ACC112 (cell line): ENCODE data around the gene VPS51.

Source experiments
- H2AFZ ChIP-seq: fragments of 200-600 bp; sonication (generic); one replicate; pipeline ENCODE4 v1.6.0; 2017; ENCODE audit warnings: antibody characterized with exemption, low read length; ENCODE audit not compliant: unreplicated experiment
- H3K27ac ChIP-seq: fragments of 200-600 bp; sonication (generic); 2 replicates; pipeline ENCODE4 v1.5.1; 2014; ENCODE audit warnings: low read depth, mild to moderate bottlenecking, antibody characterized with exemption, low read length, moderate library complexity
- H3K27me3 ChIP-seq: fragments of 200-600 bp; sonication (generic); 2 replicates; pipeline ENCODE4 v1.6.1; 2014; ENCODE audit warnings: mild to moderate bottlenecking, antibody characterized with exemption, low read length, moderate library complexity, mixed read lengths; ENCODE audit not compliant: insufficient read depth
- H3K36me3 ChIP-seq: fragments of 200-600 bp; sonication (generic); 2 replicates; pipeline ENCODE4 v1.6.1; 2016; ENCODE audit warnings: mild to moderate bottlenecking, antibody characterized with exemption, low read length, moderate library complexity, mixed read lengths; ENCODE audit not compliant: insufficient read depth
- H3K4me1 ChIP-seq: fragments of 200-600 bp; sonication (generic); one replicate; pipeline ENCODE4 v1.6.1; 2016; ENCODE audit warnings: low read length, mixed read lengths; ENCODE audit not compliant: insufficient read depth, unreplicated experiment, control insufficient read depth
- H3K4me3 ChIP-seq: fragments of 200-600 bp; sonication (generic); 2 replicates; pipeline ENCODE4 v1.5.1; 2014; ENCODE audit warnings: mild to moderate bottlenecking, low read depth, low read length
- H3K79me2 ChIP-seq: fragments of 200-600 bp; sonication (generic); one replicate; pipeline ENCODE4 v1.6.0; 2016; ENCODE audit warnings: low read length; ENCODE audit not compliant: control insufficient read depth, unreplicated experiment, insufficient read depth

VPS51 gene

DNA sequence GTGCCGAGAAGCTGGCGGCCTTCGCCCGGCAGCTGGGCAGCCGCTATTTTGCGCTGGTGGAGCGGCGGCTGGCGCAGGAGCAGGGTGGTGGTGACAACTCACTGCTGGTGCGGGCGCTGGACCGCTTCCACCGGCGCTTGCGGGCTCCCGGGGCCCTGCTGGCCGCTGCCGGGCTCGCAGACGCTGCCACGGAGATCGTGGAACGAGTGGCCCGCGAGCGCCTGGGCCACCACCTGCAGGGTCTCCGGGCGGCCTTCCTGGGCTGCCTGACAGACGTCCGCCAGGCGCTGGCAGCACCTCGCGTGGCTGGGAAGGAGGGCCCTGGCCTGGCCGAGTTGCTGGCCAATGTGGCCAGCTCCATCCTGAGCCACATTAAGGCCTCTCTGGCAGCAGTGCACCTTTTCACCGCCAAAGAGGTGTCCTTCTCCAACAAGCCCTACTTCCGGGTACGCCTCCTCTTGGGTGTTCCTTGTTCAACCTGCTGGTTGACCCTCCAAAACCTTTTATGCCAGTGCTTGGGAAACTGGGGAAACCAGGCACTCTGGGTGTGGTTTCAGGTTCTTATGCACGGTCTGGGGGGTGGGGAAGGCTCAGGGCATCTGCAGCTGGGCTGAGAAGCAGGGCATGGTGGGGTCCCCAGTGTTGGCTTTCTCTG lies 12.6 kb downstream of the VPS51 start:
- no peaks in the 10 kb centered on the region for H3K36me3 ChIP-seq
- no peak overlapping the region for H3K4me3 ChIP-seq
- H3K4me1 ChIP-seq, result peaks cover 4% of the 10 kb centered on the region
- H3K79me2 ChIP-seq, result peaks cover 3% of the 10 kb centered on the region
- H2AFZ ChIP-seq, result no peak overlapping the region
- no peak overlapping the region for H3K27ac ChIP-seq
- H3K27me3 ChIP-seq, result no peaks in the 10 kb centered on the region

DNA sequence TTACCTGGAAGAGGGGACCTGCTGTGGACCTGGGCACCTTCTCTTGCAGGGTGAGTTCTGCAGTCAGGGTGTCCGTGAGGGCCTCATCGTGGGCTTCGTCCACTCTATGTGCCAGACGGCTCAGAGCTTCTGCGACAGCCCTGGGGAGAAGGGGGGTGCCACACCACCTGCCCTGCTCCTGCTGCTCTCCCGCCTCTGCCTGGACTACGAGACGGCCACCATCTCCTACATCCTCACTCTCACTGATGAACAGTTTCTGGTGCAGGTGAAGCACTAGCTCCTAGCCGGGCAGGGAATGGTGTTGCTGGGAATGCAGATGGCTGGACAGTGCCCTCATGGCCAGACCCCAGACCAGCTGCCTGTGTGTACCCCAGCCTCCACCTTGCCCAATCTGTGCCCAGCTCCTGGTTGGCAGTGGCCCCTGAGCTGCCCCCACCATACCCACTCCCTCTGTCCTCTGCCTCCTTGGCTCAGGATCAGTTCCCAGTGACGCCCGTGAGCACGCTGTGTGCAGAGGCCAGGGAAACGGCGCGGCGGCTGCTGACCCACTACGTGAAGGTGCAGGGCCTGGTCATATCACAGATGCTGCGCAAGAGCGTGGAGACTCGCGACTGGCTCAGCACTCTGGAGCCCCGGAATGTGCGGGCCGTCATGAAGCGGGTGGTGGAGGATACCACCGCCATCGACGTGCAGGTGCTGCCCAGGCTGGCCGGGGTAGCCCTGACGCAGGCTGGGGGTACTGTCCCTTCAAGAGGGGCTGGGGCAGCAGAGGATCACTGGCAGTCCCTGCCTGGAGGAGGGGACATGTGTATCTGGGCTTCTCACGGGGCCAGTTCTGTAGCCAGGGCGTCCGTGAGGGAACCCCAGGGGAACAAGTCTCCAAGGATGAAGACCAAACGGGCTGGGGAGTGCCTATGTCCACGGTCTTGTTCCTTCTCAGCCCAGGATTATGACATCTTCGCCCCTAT lies 13.5 kb downstream of the VPS51 start:
- Histone ChIP-seq H3K79me2 (no peaks in the 10 kb centered on the region), H3K36me3 (no peaks in the 10 kb centered on the region), H3K4me3 (no peak overlapping the region), H3K27ac (no peak overlapping the region), H3K4me1 (peaks cover 4% of the 10 kb centered on the region), H3K27me3 (no peaks in the 10 kb centered on the region), H2AFZ (no peak overlapping the region)

DNA sequence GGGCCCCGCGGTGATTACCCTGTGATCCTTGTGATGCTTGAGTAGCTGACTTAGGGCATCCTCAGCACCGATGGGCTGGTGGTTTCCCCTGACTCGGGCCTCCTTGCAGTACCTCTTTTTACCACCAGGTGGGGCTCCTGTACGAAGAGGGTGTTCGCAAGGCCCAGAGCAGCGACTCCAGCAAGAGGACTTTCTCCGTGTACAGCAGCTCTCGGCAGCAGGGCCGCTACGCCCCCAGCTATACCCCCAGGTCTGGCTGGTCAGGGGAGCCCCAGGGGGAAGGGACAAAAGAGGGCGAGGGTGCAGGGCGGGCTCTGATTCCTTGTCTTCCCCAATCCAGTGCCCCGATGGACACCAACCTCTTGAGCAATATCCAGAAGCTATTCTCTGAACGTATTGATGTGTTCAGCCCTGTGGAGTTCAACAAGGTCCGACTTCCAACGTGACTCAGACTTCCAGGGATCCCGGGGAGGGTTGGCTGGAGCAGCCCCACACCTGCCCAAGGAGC lies 14.4 kb downstream of the VPS51 start:
- Histone ChIP-seq H2AFZ (no peak overlapping the region), H3K27ac (no peak overlapping the region), H3K27me3 (no peaks in the 10 kb centered on the region), H3K36me3 (no peaks in the 10 kb centered on the region), H3K4me3 (peak overlapping the region; percentile 37; the same call in 1 of the 2 replicates), H3K4me1 (peaks cover 4% of the 10 kb centered on the region), H3K79me2 (no peaks in the 10 kb centered on the region)

DNA sequence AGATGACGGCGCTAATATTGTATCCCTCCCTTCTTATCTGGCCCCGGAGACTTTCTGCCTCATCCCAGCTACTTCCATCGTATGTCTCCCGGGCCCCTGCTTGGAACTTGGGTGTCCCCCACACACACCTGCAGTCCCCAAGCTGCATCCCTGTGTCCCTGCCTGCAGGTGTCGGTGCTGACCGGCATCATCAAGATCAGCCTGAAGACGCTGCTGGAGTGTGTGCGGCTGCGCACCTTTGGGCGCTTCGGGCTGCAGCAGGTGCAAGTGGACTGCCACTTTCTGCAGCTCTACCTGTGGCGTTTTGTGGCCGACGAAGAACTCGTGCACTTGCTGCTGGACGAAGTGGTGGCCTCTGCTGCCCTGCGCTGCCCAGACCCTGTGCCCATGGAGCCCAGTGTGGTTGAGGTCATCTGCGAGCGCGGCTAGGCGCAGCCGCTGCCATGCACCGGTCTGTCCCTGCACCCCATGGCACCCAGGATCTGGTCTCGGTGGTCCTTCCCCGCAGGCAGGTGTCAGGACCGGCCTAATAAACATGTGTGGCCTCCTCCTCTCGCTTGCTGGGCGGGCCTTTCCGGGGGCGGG lies 15.2 kb downstream of the VPS51 start:
- no peak overlapping the region for H3K27ac ChIP-seq
- H3K4me1 ChIP-seq, result peaks cover 8% of the 10 kb centered on the region
- no peak overlapping the region for H2AFZ ChIP-seq
- H3K36me3 ChIP-seq, result no peaks in the 10 kb centered on the region
- H3K4me3 ChIP-seq, result no peak overlapping the region
- H3K27me3 ChIP-seq, result no peaks in the 10 kb centered on the region
- H3K79me2 ChIP-seq, result peaks cover 5% of the 10 kb centered on the region

DNA sequence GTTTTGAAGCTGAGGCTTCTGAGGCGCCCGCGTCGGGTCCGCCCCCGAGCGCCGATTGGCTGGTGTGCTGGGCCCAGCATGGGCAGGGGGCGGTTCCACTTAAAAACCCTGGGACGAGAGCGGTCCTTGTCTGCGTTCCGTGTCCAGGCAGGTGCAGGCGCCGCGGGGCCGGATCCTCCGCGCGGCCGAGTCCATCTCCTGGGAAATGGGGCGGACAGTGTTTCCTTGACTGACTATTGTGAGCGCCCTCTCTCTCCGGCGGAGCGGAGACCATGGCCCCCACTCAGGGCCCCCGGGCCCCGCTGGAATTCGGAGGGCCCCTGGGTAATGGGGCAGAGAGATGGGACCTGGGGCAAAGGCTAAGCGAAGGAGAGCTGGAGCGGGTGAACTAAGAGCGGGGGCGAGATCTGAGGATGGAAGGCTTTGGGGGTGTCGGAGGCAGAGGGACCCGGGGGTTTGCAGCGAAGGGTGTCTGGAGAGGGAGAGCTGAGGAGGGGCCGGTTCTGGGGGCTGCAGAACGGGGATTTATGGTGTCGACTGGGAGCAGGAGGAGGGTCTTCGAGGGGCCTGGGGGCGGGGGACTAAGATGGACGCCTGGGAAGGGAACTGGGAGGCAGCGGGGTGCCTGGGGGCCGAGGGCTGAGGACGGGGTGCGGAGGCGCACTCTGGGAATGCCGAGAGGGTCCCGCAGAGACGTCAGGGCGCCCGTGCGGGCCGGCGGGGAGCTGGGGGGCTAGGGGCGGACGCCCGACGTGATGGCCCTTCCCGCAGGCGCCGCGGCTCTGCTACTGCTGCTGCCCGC lies 15.9 kb downstream of the VPS51 start, which contains the start of gene TM7SF2:
Gene TM7SF2 (plus strand): TSS at position 129 of the 802 bp plus-strand sequence. CDS start 144 bp downstream, at position 273.
- no peaks in the 10 kb centered on the region for H3K27me3 ChIP-seq
- no peak within 1 kb of the TSS for H3K27ac ChIP-seq
- no peaks in the 10 kb centered on the region for H3K36me3 ChIP-seq
- H2AFZ ChIP-seq, result peak within 1 kb of the TSS; percentile 30
- H3K79me2 ChIP-seq, result peaks cover 12% of the 10 kb centered on the region
- peak within 1 kb of the TSS; percentile 63 for H3K4me3 ChIP-seq
- peaks cover 12% of the 10 kb centered on the region for H3K4me1 ChIP-seq

DNA sequence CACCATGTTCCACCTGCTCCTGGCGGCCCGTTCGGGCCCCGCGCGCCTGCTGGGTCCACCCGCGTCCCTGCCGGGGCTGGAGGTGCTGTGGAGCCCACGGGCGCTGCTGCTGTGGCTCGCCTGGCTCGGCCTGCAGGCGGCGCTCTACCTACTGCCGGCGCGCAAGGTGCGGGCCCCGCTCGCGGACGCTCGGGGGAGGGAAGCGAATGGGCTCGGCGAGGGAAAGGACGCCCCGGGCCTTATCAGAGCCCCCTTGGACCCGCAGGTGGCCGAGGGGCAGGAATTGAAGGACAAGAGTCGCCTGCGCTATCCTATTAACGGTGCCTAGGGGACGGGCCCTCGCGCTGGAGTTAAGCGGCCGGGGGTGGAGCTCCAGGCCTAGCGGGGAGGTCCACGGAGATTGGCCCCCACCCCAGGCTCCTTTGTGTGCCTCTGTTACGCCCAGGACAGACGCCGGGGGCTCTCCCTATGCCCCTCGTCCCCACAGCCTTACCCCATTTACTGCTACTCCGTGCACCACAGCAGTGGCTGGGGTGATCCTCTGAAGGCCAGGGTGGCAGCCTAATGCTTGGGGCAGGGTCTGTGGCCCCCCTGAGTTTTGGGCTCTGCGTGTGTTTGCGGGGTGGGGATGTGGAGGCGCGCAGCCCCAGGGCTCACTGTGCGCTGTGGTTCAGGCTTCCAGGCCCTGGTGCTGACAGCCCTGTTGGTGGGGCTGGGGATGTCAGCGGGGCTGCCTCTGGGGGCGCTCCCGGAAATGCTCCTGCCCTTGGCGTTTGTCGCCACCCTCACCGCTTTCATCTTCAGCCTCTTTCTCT lies 16.7 kb downstream of the VPS51 start:
- no peaks in the 10 kb centered on the region for H3K36me3 ChIP-seq
- H3K4me3 ChIP-seq, result peak overlapping the region; percentile 63
- peaks cover 13% of the 10 kb centered on the region for H3K79me2 ChIP-seq
- no peak overlapping the region for H3K27ac ChIP-seq
- H2AFZ ChIP-seq, result peak overlapping the region; percentile 30
- H3K27me3 ChIP-seq, result no peaks in the 10 kb centered on the region
- peaks cover 12% of the 10 kb centered on the region for H3K4me1 ChIP-seq

DNA sequence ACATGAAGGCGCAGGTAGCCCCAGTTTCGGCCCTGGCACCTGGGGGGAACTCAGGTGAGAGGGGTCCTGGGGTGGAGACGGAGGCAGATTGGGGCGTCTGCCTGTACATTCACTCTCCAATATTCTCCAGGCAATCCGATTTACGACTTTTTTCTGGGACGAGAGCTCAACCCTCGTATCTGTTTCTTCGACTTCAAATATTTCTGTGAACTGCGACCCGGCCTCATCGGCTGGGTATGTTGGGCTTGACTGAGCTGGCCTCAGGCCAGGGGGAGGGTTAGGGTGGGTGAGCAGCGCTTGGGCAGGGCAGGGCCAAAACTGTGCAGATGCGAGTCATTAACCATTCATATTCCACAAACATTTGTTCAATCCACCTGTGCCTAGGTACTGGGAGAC lies 17.3 kb downstream of the VPS51 start:
- Histone ChIP-seq H3K79me2 (peaks cover 13% of the 10 kb centered on the region), H3K27ac (no peak overlapping the region), H3K4me1 (peaks cover 12% of the 10 kb centered on the region), H3K27me3 (no peaks in the 10 kb centered on the region), H3K36me3 (no peaks in the 10 kb centered on the region), H3K4me3 (0 out of 2 replicates have a peak overlapping the region, but pooled peaks have one; percentile 63), H2AFZ (no peak overlapping the region)

DNA sequence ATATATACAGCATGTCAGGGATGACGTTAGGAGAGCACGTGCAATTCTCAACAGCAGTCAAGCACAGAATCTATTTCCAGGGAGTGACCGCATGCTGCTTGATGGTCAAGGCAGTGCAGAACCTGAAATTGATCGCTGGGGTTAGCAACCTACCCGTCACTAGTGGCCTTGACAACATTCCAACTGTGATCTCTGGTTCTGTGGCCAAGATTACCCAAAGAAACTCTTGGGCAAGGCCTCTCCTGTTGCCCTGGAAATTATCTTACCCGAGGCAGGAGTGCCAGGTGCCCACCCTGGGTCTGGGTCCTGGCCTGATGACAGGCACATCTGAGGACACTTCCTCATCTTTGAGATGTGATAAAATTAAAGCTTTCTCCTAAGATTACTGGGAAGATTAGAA lies 17.8 kb downstream of the VPS51 start:
- H3K27ac ChIP-seq, result no peak overlapping the region
- no peaks in the 10 kb centered on the region for H3K36me3 ChIP-seq
- H3K79me2 ChIP-seq, result peaks cover 13% of the 10 kb centered on the region
- no peaks in the 10 kb centered on the region for H3K27me3 ChIP-seq
- H2AFZ ChIP-seq, result no peak overlapping the region
- H3K4me1 ChIP-seq, result peaks cover 12% of the 10 kb centered on the region
- no peak overlapping the region for H3K4me3 ChIP-seq

DNA sequence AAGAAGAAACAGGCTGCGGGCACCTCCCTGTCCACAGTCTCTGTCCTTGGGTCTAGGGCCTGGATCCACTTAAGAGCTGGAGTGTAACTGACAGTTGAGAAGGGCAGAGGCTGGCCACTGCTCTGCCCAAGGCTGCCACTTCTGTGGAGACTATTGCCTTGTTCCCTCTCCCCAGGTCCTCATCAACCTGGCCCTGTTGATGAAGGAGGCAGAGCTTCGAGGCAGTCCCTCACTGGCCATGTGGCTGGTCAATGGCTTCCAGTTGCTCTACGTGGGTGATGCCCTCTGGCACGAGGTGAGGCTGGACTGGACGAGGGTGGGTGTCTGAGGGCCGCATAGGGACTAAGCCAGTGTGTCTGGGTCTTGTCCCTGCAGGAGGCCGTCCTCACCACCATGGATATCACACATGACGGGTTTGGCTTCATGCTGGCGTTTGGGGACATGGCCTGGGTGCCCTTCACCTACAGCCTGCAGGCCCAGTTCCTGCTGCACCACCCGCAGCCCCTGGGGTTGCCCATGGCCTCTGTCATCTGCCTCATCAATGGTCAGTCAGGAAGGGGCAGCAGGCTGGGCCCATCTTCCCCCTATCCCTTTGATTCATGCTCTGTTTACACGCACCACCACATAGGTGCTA lies 18.6 kb downstream of the VPS51 start:
- Histone ChIP-seq H3K79me2 (peaks cover 15% of the 10 kb centered on the region), H3K4me1 (peaks cover 12% of the 10 kb centered on the region), H3K4me3 (no peak overlapping the region), H2AFZ (no peak overlapping the region), H3K27me3 (no peaks in the 10 kb centered on the region), H3K36me3 (peaks cover 2% of the 10 kb centered on the region; the same call in 1 of the 2 replicates), H3K27ac (no peak overlapping the region)
